Keratinocyte (primary cell): Measurements from ENCODE around the gene LILRA6. TPM values are rescaled to one million over a fixed set of nuclear protein-coding genes. Genes with fewer than 3 reads are reported as not detected.
"Not testable (repeated sequence)": the region's sequence is repeated elsewhere in the genome, so short reads cannot be mapped to it uniquely, and the experiment has no call there.

Experiments used
- DNase-seq: peaks from one replicate; pipeline ENCODE4 v3.0.0-alpha.2; 2011; ENCODE audit warnings: low read depth, missing footprints, low spot score
- FAIRE-seq: peaks from 2 replicates; lab custom pipeline; 2011; peaks lifted over from hg19 to GRCh38; lab: Jason Lieb, UNC
- H2AFZ ChIP-seq: 2 replicates; pipeline ENCODE4 v1.6.0; 2012; ENCODE audit warnings: low read length, control low read depth, inconsistent platforms; ENCODE audit not compliant: control insufficient read depth
- H3K27ac ChIP-seq: 2 replicates; pipeline ENCODE4 v1.5.1; 2011; ENCODE audit warnings: low read length; ENCODE audit not compliant: control insufficient read depth, insufficient read depth
- H3K27me3 ChIP-seq: 3 replicates; pipeline ENCODE4 v1.6.0; 2011; ENCODE audit warnings: low read length; ENCODE audit not compliant: control insufficient read depth, insufficient read depth; ENCODE audit errors: extremely low read depth
- H3K36me3 ChIP-seq, 2 experiments: 2 replicates in 1 of 2; 3 replicates in 1 of 2; pipeline ENCODE4 v1.5.1; 2011; ENCODE audit warnings: low read length in 2 of 2, mild to moderate bottlenecking in 1 of 2; ENCODE audit not compliant: control insufficient read depth in 2 of 2, insufficient read depth in 2 of 2; ENCODE audit errors: extremely low read depth in 1 of 2
- H3K4me1 ChIP-seq: 3 replicates; pipeline ENCODE4 v1.5.1; 2011; ENCODE audit warnings: low read length; ENCODE audit not compliant: control insufficient read depth, insufficient read depth; ENCODE audit errors: extremely low read depth
- H3K4me2 ChIP-seq: 3 replicates; pipeline ENCODE4 v1.6.0; 2011; ENCODE audit warnings: low read depth, low read length; ENCODE audit not compliant: control insufficient read depth, insufficient read depth; ENCODE audit errors: extremely low read depth
- H3K4me3 ChIP-seq, 3 experiments: fragments of 200-600 bp in 1 of 3; sonication (generic) in 1 of 3; 2 replicates in 2 of 3; 3 replicates in 1 of 3; pipeline ENCODE4 v1.5.1; 2011 to 2016; ENCODE audit warnings: low read length in 3 of 3, mild to moderate bottlenecking in 3 of 3, control low read depth in 2 of 3, inconsistent platforms in 1 of 3, low read depth in 1 of 3, mixed read lengths in 1 of 3, mixed run types in 1 of 3, moderate library complexity in 1 of 3; ENCODE audit not compliant: control insufficient read depth in 2 of 3, insufficient read depth in 2 of 3; ENCODE audit errors: extremely low read depth in 1 of 3
- H3K79me2 ChIP-seq: 2 replicates; pipeline ENCODE4 v1.6.0; 2012; ENCODE audit warnings: low read length; ENCODE audit not compliant: control insufficient read depth, insufficient read depth
- H3K9ac ChIP-seq: 3 replicates; pipeline ENCODE4 v1.6.0; 2011; ENCODE audit warnings: low read length; ENCODE audit not compliant: control insufficient read depth, insufficient read depth; ENCODE audit errors: extremely low read depth
- H3K9me1 ChIP-seq: 3 replicates; pipeline ENCODE4 v1.6.0; 2011; ENCODE audit warnings: low read length; ENCODE audit not compliant: control insufficient read depth, insufficient read depth; ENCODE audit errors: extremely low read depth
- H3K9me3 ChIP-seq: 2 replicates; pipeline ENCODE4 v1.5.1; 2012; ENCODE audit warnings: low read depth, low read length; ENCODE audit not compliant: control insufficient read depth
- H4K20me1 ChIP-seq: 3 replicates; pipeline ENCODE4 v1.6.0; 2011; ENCODE audit warnings: low read length; ENCODE audit not compliant: control insufficient read depth, insufficient read depth; ENCODE audit errors: extremely low read depth
- EZH2 ChIP-seq: IDR thresholded peaks from one replicate; pipeline ENCODE4 v1.6.1; 2012; ENCODE audit warnings: inconsistent platforms, mild to moderate bottlenecking, low read length, moderate library complexity
- dilution Hi-C: fragments of 300-500 bp; cut with MboI; formaldehyde crosslinking; loops from one replicate; pipeline ENCODE4 v1.7.0; 2020; ENCODE audit warnings: low sequenced_read_pairs; ENCODE audit not compliant: extremely low pct_ligation_motif_present
- polyA plus RNA-seq, 5 experiments: library from polyadenylated mRNA; depleted of rRNA in 3 of 5; stranded (reverse) in 3 of 5; stranded (forward) in 1 of 5; unstranded in 1 of 5; fragments of >200 nt; gene quantifications; 1 replicate in 1 of 5; 2 replicates in 3 of 5; 3 replicates in 1 of 5; pipeline versions ENCODE4 v1.2.1 to v1.2.3, GENCODE V29; 2011 to 2012; ENCODE audit warnings: missing spikeins in 2 of 5, low read depth in 1 of 5, low replicate concordance in 1 of 5
- TF ChIP-seq, protein P1 (sequence below), 3 experiments: IDR thresholded peaks in 1 of 3; conservative IDR thresholded peaks in 1 of 3; optimal IDR thresholded peaks in 1 of 3; 2 replicates in 2 of 3; 3 replicates in 1 of 3; pipeline versions ENCODE3 to v1.5.1; 2011; ENCODE audit warnings: low read length in 3 of 3, mild to moderate bottlenecking in 3 of 3, moderate library complexity in 2 of 3, control low read depth in 1 of 3, inconsistent platforms in 1 of 3; ENCODE audit not compliant: insufficient read depth in 2 of 3; ENCODE audit errors: extremely low read depth in 1 of 3

LILRA6 gene
- polyA plus RNA-seq, 1 donor (not counting 4 experiments of a cell fraction or from before 2014, with no cell fraction given), result not detected

GRCh38 chr19:54207983-54208783 is 34.4 kb downstream of the LILRA6 start:
- dilution Hi-C loops, result no loop called here
- Histone ChIP-seq H3K9me3 (no peaks in the 10 kb centered on the region), H3K36me3 (peaks cover 33 to 43% of the 10 kb centered on the region in 2 experiments), H4K20me1 (peaks cover 50% of the 10 kb centered on the region), H3K9me1 (peaks cover 2% of the 10 kb centered on the region), H3K27me3 (no peaks in the 10 kb centered on the region), H3K4me2 (no peak overlapping the region), H3K4me1 (peaks cover 6% of the 10 kb centered on the region), H2AFZ (no peak overlapping the region), H3K9ac (no peak overlapping the region), H3K4me3 (no peak overlapping the region), H3K27ac (no peak overlapping the region), H3K79me2 (peaks cover 38% of the 10 kb centered on the region)
- no peak for DNase-seq
- FAIRE-seq, result no peak
- TF ChIP-seq, protein P1, sequence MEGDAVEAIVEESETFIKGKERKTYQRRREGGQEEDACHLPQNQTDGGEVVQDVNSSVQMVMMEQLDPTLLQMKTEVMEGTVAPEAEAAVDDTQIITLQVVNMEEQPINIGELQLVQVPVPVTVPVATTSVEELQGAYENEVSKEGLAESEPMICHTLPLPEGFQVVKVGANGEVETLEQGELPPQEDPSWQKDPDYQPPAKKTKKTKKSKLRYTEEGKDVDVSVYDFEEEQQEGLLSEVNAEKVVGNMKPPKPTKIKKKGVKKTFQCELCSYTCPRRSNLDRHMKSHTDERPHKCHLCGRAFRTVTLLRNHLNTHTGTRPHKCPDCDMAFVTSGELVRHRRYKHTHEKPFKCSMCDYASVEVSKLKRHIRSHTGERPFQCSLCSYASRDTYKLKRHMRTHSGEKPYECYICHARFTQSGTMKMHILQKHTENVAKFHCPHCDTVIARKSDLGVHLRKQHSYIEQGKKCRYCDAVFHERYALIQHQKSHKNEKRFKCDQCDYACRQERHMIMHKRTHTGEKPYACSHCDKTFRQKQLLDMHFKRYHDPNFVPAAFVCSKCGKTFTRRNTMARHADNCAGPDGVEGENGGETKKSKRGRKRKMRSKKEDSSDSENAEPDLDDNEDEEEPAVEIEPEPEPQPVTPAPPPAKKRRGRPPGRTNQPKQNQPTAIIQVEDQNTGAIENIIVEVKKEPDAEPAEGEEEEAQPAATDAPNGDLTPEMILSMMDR (optimal IDR thresholded peaks at IDR 0.05 in 1 of 3, IDR thresholded peaks at IDR 0.05 in 1 of 3, conservative IDR thresholded peaks at IDR 0.05 in 1 of 3; ENCODE audit: extremely low read depth in 1 of 3, insufficient read depth in 2 of 3, low read length in 3 of 3), result no peak
- no peak for TF ChIP-seq EZH2

GRCh38 chr19:54207676-54207982 is 35.0 kb downstream of the LILRA6 start:
- peaks cover 2% of the 10 kb centered on the region for H3K9me1 ChIP-seq
- H4K20me1 ChIP-seq, result peaks cover 56% of the 10 kb centered on the region
- peaks cover 43% of the 10 kb centered on the region for H3K79me2 ChIP-seq
- no peak overlapping the region for H2AFZ ChIP-seq
- DNase-seq (no peak), FAIRE-seq (no peak)
- H3K4me2 ChIP-seq, result no peak overlapping the region
- no peak overlapping the region for H3K9ac ChIP-seq
- no peak for TF ChIP-seq EZH2
- TF ChIP-seq, protein P1 (optimal IDR thresholded peaks at IDR 0.05 in 1 of 3, IDR thresholded peaks at IDR 0.05 in 1 of 3, conservative IDR thresholded peaks at IDR 0.05 in 1 of 3; ENCODE audit: extremely low read depth in 1 of 3, insufficient read depth in 2 of 3, low read length in 3 of 3), result no peak
- no peaks in the 10 kb centered on the region for H3K9me3 ChIP-seq
- no peak overlapping the region for H3K4me3 ChIP-seq
- no peaks in the 10 kb centered on the region for H3K27me3 ChIP-seq
- H3K36me3 ChIP-seq, result peaks cover 35 to 48% of the 10 kb centered on the region in 2 experiments
- H3K4me1 ChIP-seq, result peaks cover 12% of the 10 kb centered on the region
- H3K27ac ChIP-seq, result no peak overlapping the region
- dilution Hi-C loops, result no loop called here

DNA sequence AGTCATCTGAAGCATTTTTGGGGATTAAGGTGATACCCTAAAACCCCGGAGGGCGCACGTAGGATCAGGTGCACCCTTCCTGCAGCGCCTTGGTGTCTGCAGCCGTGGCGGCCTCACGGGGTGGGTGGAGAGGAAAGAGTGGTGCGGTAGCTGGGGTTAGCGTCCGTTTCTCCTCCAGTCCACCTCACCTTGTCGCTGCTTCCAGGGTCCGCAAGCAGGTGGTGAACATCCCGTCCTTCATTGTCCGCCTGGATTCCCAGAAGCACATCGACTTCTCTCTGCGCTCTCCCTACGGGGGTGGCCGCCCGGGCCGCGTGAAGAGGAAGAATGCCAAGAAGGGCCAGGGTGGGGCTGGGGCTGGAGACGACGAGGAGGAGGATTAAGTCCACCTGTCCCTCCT is 35.4 kb downstream of the LILRA6 start:
- Histone ChIP-seq H3K36me3 (peaks cover 39 to 53% of the 10 kb centered on the region in 2 experiments), H3K4me1 (peaks cover 16% of the 10 kb centered on the region), H3K79me2 (peaks cover 48% of the 10 kb centered on the region), H4K20me1 (peaks cover 60% of the 10 kb centered on the region)
- H2AFZ ChIP-seq, H3K4me2 ChIP-seq, dilution Hi-C loops, H3K4me3 ChIP-seq, H3K9me3 ChIP-seq, H3K27ac ChIP-seq, H3K9ac ChIP-seq, H3K27me3 ChIP-seq, FAIRE-seq, DNase-seq, H3K9me1 ChIP-seq: not testable (repeated sequence)
